GM12872 (cell line): ENCODE data around the gene IFIT1.

Experiments used
- CTCF ChIP-seq: IDR thresholded peaks from 3 replicates; pipeline ENCODE4 v1.5.1; 2011; ENCODE audit warnings: low read depth, mild to moderate bottlenecking, low read length, moderate library complexity; ENCODE audit not compliant: insufficient read depth

The IFIT1 gene

GRCh38 chr10:89348481-89348880, 43.9 kb upstream of the IFIT1 start:
- no peak for TF ChIP-seq CTCF

GRCh38 chr10:89348975-89349374, 43.4 kb upstream of the IFIT1 start:
- no peak for TF ChIP-seq CTCF

GRCh38 chr10:89351412-89351779, 41.0 kb upstream of the IFIT1 start:
- TF ChIP-seq CTCF = no peak

- TF ChIP-seq CTCF = no peak
These were observed 40.4 kb upstream of the IFIT1 start for GRCh38 chr10:89351780-89352597.

GRCh38 chr10:89352802-89353201, 39.6 kb upstream of the IFIT1 start:
- no peak for TF ChIP-seq CTCF

GRCh38 chr10:89355394-89355931, 37.0 kb upstream of the IFIT1 start:
- no peak for TF ChIP-seq CTCF

GRCh38 chr10:89357096-89357495, 35.3 kb upstream of the IFIT1 start:
- no peak for TF ChIP-seq CTCF
